Hepatic stellate cell (primary cell): ENCODE measurements around the gene SORD.
"Not testable (repeated sequence)": the region's sequence is repeated elsewhere in the genome, so short reads cannot be mapped to it uniquely, and the experiment has no call there.

Experiments used
- DNase-seq: peaks from one replicate; pipeline ENCODE4 v3.0.0; 2011; ENCODE audit warnings: low spot score

Gene SORD

DNA sequence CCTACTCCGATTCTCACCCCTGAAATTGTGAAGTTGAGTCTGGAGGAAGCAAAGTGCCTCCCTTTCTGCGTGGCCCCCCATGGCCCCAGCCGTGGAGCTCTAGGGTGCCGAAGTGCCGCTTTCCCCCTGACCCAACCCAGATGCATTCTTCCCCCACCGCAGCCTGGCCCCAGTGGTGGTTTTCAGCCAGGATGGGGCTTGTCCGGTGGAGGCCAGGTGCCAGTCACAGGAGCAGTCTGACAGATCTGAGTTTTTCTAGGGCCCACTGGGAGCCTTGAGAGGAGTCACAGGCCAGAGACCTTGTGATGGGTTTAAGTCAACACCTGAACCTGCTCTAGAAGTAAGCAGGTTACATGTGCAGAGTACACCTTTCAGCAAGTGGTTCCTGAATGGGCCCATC, 39.3 kb downstream of the SORD start:
- DNase-seq: not testable (repeated sequence)

DNA sequence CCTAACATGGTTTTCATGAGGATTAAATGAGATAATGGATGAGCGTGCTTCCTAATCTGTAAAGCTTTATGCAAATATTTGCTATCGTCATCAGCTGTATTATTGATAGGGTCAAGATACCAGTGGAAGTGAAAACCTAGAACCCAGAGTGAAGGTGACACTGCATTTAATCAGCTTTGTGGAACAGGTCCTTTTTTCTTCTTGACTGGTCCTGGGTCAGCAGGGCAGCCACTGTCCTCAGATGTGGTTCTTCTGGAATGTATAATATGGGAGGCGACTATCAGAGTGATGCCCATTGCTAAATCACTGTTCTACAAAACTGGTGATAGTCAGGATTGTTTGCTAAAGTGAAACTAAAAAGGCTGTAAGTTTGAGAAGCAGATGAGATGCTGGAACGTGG, 41.4 kb downstream of the SORD start:
- DNase-seq: peak; percentile 10

DNA sequence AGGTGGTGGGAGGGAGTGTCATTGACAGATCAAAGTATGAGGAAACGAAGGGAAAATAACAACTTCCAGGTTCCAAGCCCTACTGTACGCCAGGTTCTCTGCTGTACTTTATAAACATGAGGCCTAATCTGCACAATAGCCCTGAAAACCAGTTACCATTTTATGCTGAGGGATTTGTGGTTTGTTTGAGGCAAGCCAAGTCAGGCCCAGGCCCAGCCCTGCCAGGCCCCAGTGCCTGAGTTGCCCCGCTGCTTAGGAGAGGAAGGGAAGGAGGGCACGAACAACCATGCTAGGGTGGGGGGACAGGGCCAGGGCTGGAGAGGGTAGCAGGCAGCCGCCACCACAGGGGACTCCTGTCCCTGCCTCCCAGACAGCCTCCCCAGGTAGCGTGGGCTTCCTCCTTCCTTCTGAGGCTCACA, 47.0 kb downstream of the SORD start:
- DNase-seq: not testable (repeated sequence)

DNA sequence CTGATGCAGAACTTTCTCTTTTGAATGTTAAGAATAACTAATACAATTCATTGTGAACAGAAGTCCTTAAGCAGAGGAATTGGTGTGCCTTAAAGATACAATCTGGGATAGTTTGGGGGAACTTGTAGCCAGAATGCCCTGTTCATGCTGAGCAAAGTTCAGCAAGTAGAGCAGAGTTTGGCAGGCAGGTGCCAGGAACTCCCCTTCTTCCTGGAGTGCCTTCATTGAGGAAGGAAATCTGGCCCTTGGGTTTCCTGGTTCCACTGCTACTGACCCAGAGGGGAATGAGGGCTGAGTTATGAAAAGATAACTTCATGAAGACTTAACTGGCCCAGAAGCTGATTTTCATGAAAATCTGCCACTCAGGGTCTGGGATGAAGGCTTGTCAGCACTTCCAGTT, 50.6 kb downstream of the SORD start:
- not testable (repeated sequence) for DNase-seq

DNA sequence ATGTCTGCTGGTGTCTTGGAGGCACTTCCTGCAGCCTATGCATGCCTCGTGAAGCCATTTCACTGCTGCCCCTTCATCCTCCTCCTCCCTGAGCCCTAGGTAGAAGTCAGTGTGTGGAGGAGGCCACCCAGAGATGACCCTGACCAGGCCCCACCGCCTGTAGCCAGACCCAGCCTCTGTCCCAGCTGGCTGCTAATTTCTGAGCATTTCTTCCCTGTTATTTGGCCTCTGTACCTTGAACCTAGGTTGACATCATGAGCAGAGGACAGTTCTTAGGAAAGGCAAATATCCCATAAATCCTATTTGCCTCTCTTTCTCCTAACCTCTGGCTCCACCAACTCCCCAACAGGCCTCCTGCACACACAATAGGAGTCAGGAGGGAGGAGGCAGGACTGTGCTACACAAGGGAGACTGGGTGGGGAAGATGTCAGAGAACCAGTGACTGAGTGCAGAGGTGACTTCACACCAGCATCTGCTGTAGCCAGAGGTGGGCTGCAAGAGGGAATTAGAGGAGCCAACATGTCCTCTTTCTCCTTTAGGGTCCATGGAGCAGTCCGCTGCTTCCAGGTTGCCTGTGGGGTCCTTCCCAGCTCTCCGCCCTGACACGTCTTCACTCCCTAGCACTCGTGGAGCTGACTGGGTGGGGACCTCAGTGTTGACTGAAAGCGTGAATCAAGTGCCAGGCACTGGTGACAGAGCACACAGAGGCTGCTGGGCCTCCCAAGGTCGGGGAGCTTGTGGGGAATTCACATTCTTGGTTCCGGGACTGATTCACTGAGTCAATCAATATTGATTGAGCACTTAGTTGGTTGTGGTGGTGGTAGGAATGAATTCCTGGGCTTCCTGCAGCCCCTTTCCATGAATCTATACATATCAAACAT, 52.7 kb downstream of the SORD start:
- DNase-seq: not testable (repeated sequence)

DNA sequence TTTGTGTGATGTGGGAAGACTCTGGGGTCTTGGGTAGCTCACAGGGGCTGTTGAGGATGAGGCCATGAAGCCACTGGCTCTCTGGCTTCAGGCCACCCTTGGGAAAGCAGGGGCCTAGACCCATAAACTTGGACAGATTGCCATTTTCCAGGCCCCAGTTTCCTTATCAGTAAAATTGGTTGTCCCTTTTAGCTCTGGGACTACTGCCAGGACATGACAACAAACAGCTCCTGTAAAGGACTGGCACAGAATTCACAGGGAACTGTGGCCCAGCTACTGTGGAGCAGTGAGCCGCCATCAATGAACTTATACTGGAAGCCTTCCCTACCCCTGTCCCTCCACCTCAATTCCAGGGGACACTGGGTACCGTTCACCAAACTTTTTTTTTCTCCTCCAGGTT, 54.4 kb downstream of the SORD start:
- not testable (repeated sequence) for DNase-seq

DNA sequence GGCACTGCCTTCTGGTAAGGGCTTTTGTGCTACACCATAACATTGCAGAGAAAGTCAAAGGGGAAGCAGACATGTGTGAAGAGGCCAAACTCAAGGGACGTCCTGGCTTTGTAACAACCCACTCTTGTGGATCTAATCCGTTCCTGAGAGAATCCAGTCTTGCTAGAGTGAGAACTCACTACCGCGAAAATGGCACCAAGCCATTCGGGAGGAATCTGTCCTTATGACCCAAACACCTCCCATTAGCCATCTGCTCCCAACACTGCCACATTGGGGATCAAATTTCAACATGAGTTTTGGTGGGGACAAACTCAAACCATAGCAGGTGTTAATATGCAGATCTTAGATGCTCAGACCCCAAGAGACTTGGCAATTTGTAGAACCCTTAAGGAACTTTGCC, 56.2 kb downstream of the SORD start:
- DNase-seq: not testable (repeated sequence)

DNA sequence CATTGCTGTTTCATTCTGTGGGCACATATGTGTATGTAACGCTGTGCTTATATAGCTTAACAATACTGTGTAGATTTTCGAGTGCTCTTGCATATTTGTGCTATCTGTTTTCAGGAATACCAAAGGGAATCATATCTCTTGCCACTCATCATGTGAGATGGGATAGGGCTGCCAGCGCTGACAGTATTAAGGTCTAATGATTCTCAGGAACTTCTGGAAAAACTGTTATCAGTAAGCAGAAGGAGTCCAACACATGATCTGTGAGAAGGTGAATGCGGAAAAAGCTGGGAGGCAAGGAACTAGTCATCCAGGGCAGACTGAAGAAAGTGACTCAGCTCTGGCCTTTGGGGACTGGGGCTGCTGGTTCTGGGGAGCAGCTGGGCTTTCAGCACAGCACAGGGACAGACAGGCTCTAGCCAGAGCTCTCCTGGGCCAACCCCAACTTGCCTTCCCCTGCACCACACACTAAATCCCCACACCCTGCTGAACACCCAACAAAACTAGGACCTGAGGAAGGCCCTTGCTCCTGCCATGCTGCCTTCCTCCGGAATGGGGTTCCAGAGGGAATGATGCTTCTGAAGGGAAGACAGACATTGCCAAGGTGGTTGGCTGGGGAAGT, 56.7 kb downstream of the SORD start:
- DNase-seq: not testable (repeated sequence)

DNA sequence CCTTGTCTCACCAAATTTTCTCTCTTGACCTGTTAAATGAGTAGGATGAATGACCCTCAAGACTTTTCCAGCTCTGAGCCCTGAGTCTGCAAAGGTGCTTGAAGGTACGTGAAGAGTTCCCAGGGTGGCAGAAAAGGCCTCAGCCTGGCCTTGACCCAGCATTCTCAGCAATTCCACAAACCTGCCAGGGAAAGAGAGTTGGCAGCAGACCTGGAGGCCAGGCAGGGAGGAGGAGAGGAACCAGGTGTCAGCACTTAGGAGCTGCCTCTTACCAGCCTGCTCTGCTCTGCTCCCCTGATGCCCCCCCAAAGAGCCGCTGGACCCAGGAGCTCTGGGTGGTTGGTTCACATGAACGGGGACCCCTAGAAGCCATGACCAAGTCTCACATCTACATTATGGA, 57.6 kb downstream of the SORD start:
- not testable (repeated sequence) for DNase-seq

DNA sequence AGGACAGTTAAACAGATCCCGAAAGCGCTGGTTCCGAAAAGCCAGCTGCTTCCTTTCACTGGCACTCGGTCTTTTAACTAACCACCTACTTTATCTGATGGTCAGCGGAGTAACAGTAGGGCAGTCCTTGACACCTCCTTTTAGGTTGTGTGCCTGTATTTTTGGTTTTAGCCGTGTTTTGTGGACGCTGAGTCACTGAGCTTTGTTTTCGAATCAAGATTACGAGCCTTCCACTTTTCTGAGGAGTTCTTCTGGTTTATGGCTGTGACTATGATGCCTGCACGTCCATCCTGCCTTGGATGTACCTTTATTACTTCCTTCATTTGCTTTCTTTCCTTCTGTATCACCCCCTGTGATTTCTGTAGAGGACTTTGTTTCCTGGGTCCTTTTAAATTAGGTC, 59.4 kb downstream of the SORD start:
- DNase-seq: not testable (repeated sequence)

DNA sequence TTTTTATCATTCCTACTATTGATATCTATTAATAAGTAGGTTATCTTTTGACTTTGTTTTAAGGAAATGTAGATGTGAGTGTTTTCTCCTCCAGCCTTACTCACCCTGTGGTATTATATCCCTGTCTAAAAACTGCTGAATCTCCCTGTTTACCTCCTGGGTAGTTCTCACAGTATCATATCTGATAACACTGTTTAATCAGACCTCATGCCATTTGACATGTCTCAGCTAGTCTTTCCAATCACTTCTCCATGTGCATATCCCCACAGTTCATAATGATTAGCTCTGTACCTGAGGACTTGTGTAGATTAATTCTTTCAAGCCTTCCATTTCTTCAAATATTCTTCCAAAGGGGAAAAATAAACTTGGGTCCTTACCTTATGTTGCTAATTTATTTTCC, 60.2 kb downstream of the SORD start:
- no peak for DNase-seq

DNA sequence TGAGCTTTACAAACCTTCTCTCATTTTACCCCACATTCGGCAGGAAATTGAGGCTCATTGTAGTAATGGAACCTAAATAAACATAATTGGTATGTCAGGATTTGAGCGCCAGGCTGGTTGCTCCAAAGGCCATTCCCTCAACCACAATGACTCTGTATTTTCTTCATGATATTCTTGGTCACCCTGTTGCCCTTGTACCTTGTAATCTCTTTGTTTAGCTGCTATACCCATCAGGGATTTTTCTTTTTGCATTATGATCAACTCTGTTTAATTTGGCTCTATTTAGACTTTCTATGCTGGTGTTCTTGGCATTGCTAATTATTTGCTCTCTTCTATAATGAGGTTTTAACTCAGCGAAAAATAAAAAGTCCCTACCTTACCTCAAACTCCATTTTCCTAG, 61.2 kb downstream of the SORD start:
- no peak for DNase-seq

DNA sequence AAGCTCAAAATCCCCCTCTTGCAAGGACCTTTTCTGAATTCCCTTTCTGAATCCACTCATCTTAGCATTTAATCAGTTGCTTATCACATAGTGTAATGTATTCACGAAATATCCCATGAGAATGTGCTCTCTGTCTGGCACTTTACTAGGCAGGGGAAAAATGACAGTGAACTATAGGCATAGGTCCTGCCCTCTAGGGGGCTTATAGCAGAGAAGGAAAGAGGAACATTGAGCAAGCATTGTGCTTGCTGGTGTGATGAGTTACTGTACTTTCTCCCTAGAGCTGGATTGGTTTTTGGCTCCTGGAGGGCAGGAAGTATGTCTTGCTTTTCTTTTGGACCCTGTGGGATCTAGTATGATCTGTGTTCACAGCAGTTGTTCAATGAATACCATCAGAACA, 64.5 kb downstream of the SORD start:
- DNase-seq: no peak

DNA sequence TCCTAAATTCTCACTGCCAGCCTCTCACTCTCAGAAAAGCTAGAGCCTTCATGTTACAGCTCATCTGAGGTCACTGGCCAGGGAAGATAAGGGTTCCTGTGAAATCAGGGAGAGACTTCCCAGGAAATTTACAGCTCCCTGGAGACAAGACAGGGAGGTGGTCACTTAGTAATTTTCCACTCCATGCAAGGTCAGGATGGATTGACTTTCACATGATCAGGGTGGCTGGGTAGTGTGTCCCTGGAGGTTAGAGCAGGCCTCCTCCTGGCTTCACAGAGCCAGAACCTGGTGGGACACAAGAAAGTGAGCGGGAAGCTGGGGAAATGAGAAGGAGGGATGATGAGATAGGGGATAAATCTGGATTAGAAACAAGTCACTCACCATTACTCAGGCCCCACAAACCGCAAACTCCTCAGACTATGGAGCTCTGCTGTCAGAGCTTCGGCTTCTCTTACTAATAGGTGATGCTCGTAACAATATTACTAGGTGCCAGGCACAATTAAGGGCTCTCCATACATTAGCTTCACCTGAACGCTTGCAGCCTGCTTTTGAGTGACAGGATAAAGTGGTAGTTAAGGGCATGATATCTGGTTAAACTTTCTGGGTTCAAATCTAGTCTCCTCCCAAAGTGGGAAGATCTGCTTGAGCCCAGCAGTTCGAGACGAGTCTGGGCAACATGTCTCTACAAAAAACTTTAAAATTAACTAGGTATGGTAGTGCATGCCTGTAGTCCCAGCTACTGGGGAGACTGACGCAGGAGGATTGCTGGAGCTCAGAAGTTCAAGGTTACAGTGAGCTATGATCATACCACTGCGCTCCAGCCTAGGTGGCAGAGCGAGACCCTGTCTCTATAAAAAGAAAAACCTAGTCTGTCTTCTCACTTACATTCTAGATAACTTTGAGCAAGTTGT, 66.1 kb downstream of the SORD start:
- DNase-seq: no peak

DNA sequence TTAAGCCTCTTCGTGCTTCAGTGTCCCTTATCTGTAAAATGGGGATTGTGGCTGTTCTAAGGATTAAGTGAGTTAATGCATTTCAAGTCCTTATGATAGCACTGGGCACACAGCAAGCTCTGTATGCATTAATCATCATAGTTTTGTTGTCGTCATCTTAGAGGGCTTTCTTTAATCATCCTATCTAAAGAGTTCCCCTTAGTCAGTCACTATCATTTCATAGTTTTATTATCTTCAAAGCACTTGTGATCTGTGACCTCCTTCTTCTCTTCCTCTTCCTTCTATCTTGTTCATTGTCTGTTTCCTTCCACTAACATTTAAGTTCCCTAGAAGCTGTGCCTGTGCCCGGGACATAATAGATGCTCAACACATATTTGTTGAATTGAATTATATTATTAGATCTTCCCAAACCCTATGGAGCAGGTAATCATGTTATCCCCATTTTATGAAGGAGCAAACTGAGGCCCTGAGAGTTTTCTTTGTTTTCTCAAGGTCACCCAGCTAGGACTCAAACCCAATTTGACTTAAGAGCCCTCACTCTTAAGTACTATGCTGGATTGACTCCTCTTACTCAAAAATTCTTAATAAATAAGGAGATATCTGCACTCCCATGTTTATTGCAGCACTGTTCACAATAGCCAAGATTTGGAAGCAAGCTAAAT, 66.8 kb downstream of the SORD start:
- DNase-seq: no peak

DNA sequence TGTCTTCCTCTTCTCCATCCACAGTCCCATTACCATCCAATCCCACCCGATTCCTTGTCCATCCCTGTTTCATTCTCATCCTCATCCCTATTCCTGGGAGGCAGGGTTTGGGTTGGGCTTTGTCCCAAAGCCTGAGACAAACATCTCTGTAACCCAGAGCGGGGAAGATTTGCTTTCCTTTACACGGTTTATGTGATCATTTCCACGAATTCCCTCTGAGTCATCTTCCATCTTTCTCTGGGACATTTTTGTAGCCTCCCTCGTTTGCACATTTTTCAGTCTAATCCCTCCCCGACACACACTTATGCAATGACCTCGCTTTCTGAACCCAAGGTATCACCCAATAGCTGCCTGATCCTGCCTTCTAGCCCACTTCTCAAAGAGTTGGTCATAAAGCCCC, 68.2 kb downstream of the SORD start:
- DNase-seq: no peak

DNA sequence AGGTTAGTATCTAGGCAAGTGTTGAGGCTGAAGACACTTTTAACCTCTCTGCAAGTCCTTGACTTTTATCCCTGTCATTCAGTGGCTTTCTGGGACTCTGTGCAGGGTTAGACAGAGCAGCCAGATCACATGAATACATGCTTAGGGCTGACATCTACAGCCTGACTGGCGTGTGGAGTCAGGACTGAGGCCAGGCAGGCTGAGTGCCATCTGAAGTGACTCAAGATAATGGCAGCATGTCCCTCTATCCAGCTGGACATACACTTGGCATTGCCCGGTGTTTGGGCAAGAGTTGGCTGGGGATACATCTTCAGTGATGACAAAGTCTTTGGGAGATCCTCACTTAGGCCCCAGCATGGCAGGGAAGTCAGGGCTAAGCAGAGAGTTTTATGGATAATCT, 68.6 kb downstream of the SORD start:
- no peak for DNase-seq

DNA sequence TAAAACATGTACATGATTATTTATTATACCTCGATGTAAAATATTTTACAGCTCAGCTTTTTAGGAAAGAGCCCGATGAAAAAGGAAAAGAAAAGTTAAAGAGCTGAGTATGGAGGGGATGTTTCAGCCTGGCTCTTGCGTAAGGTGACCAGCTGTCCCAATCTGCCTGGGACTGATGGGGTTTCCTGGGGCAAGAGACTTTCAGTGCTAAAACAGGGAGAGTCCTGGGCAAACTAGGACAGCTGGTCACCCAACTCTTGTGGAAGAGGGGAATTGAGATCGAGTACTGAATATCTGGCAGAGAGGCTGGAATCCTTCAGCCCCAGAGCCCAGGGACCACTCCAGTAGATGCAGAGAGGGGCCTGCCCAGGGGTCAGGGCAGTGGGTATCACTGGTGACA, 70.0 kb downstream of the SORD start:
- no peak for DNase-seq

DNA sequence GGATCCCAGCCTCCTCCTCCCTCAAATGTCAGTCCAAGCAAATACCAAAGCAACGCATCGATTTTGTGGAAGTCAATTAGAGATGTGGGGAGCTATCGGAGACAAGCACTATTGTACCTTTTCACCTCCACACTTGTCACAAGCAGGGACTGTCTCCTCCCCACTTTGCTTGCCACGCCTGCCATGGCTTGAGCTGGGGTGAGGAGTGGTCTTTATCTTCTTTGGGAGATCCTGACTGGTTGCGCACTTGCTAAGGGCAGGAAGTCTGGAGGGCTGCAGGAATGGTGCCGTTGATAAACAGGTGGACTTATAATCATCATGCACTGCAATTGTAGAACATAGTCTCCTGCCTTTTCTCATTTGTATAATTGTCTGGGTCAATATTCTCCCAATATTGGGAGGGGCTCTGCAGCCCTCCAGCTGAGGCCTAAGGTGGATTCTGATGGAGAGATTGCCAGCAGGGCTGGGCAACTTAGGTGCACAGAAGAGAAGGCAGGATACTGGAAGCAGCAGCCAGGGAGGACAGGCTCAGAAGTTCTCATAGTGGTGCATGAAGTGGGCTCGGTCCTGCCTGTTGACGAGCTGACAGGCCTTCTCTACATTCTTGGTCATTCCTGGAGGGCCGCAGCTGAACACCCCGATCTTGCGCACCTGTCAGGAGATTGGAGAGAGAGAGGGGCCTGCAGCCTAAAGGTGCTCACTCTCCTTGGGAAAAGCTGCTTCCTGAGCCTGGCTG, 70.8 kb downstream of the SORD start:
- no peak for DNase-seq

DNA sequence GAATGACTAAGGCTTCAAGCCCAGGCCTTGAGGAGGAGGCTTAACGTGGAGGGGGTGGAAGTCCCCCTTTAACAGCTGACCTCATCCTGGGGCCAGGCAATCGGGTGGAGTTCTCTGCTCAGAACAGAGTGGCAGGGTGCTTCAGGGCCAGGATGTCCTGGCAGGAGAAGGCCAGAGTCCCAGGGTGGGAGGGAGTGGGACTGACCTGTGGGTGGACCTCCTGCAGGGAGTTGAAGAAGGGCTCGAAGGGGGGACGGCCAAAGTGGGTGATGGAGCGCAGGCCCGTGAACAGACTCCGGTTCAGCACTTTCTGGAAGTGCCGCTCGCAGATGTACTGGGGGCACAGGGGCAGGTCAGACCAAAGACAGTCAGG, 71.3 kb downstream of the SORD start:
- DNase-seq: no peak

DNA sequence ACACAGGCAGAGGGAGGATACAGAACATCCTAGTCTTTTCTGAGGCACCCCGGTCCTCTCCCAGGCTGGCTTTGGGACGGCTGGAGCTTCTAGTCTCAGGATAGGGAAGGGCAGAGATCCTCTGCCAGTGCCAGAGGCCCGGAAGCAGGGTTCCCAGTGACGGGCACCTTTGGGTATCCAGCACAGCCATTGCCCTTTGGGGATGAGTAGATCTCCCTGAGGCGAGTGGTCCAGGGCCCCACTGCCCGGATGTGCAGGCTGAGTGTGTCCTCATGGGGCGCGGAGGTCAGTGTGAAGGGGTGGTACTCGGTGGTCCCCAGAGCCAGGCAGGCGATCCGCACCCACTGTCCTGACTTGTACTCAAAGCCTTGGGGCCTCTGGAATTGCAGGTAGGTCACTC, 72.7 kb downstream of the SORD start:
- DNase-seq: no peak
